GM18858 (cell line): ENCODE measurements around the gene CD93.

Source experiments
- ATAC-seq: cut with Tn5 transposase; IDR thresholded peaks from one replicate; pipeline ENCODE4 v1.9.1; 2021; ENCODE audit not compliant: unreplicated experiment

The CD93 gene

DNA sequence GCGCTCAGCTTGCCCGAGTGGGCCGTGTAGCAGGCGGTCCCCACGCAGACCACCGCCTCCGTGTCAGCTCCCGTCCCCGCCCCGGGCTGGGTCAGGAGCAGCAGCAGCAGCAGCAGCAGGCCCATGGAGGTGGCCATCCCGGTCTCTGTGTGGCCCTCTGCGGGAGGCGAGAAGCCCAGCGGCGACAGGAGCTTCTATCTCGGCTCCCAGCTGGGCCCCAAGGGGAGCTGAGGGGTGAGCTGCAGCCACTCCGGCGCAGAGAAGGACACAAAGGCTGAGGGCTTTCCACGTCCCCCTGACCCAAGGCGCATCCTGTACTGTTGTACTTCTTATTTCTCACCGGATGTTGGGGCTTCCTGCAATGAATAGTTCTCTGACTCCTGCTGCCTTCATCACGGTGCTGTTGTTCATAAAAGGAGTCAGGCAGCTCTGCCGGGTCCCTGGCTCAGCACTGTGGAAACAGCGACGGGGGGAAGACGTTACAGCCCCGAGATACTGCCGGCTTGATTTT, at the start of gene CD93:
Gene CD93 (minus strand): TSS at position 269 of the 511 bp plus-strand sequence. CDS start 132 bp downstream, at position 137.
- no peak for ATAC-seq

- ATAC-seq, result no peak
Measured at GRCh38 chr20:23133560-23133998, 47.5 kb upstream of the CD93 start.

- no peak for ATAC-seq
Measured at GRCh38 chr20:23132930-23133559, 46.9 kb upstream of the CD93 start.

- no peak for ATAC-seq
Measured at GRCh38 chr20:23132293-23132929, 46.3 kb upstream of the CD93 start.

- no peak for ATAC-seq
Measured at GRCh38 chr20:23131766-23132165, 45.6 kb upstream of the CD93 start.

- no peak for ATAC-seq
Measured at GRCh38 chr20:23130622-23131140, 44.6 kb upstream of the CD93 start.

- ATAC-seq, result no peak
Measured at GRCh38 chr20:23129891-23130621, 43.9 kb upstream of the CD93 start.

- ATAC-seq, result no peak
Measured at GRCh38 chr20:23129266-23129665, 43.1 kb upstream of the CD93 start.

GRCh38 chr20:23128461-23129125, 42.5 kb upstream of the CD93 start:
- ATAC-seq, result no peak

GRCh38 chr20:23127506-23128279, 41.6 kb upstream of the CD93 start:
- no peak for ATAC-seq

GRCh38 chr20:23126281-23127061, 40.3 kb upstream of the CD93 start:
- ATAC-seq, result no peak

GRCh38 chr20:23125625-23126191, 39.6 kb upstream of the CD93 start:
- ATAC-seq, result no peak

- ATAC-seq, result no peak
Measured at GRCh38 chr20:23125159-23125558, 39.0 kb upstream of the CD93 start.

DNA sequence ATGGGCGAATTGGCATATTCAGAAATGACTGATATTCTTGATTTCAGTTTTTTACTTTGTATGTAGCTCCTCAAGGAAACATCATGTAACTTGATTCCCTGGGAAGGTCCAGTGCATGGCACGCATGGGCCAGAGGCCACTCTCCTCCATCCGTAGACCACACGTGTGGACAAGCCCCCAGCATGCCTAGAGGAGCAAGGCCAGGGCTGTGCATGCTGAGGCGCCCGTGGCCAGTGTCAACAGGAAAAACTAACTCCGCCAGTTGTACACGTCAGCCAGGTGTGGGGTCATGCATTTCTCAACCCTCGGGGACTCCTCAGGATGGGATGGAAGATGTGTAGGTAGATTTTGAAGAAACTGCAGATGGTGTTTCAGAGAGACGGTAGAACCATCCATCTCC, 37.8 kb upstream of the CD93 start:
- ATAC-seq, result no peak

- no peak for ATAC-seq
Measured at GRCh38 chr20:23122796-23123655, 36.9 kb upstream of the CD93 start.

DNA sequence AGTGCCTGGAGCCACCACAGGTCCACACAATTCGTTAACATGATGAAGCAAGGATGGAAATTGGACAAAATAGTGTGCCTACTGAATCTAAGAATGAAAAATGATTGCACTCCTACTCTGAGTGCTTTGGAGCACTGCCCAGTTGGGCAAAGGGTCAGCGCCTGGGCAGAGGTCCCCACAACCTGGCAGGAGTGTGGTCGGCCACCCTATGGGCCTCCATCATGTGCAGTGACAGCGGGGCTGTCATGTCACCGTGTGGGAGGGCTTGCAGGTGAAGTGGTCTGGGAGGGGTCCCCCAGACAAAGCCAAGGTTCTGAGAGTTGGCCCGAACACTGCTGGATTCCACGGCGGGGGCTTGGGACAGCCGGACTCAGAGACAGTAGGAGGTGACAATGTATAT, 36.2 kb upstream of the CD93 start:
- ATAC-seq, result no peak

DNA sequence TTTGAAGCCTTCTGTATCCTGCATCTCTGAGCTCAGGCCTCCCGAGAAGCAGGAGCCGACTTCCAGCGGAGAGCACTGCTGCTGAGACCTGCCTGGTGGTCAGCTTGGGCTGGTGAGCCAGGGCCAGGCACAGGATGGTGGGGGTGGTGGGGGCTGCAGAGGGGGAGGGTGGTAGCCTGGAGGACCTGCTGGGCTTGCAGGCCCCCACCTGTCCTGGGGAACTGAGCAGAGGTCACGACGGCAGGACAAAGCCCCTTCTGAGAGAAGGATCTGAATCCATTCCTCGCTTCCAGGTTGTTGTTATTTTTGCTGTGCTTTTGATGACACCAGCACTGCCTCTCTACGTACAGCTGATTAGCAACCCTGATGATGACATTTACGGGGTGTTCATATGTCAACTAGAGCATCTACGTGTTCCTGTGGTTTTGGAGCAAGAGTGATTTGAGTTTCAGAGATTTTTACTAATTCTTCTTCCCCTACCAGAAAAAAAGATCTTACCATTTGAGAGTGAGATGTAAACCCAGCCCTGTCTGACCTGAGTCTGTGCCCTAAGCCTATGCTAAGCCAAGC, 35.7 kb upstream of the CD93 start:
- ATAC-seq, result no peak
